ENCODE measurements around the gene DBP. TPM values are rescaled to one million over a fixed set of nuclear protein-coding genes. Genes with fewer than 3 reads are reported as not detected.

DBP gene
- total RNA-seq, 2 experiments from 2014 or later: 10.8 to 13.1 TPM

DNA sequence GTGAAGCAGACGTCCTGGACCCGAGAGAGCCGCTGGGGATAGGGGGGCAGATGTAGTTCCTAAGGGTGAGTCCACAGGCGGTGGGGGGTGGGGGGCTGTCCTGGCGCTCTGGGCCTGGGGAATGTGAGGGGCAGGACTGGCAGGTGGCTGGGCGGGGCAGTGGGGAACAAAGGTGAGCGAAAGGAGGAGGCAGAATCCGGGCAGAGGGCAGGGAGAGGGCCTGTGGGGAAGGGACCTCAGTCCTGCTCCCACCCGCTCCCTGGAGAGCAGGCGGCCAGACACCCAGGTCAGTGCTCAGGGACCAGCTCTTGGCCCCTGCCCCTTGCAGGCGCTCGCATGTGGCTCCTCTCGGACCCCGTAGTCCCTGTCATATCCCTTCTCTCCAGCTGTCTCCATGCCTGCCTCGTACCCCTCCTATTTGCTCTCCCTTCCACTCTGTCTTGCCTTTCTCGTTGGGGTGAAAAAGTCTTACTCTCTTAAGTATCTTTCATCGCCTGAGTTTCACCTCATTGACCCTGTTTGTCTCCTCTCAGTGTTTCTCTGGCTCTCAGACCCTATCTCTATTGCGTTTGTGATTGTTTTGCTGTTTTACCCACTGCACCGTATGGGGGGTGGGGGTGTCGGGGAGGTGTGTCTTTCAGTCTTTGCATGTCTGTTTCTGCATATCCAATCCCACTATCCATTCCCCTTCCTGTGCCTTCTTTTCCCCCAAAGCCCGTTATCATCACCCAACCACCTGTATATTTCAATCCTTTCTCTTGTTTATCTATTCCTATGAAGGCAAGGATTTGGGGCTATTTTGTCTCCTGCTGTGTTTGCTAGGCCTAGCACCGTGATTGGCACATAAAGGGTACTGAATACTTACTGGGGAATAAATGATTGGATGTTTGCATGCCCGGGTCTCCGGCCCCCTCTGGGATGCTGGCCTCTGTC, 12.1 kb downstream of the DBP start:
- ATAC-seq: no peak
- no peaks in the 10 kb centered on the region for H3K27me3 Mint-ChIP-seq
- POLR2A ChIA-PET: interaction anchor here (10.8 kb wide), 1 partner anchor 5 kb away, joined by 154 read pairs; no protein-coding TSS in a partner anchor
- no peaks in the 10 kb centered on the region for H3K9me3 Mint-ChIP-seq
- peaks cover 41% of the 10 kb centered on the region for H3K4me1 Mint-ChIP-seq (ENCODE audit: low read depth)
- peak overlapping the region; percentile 91 for H3K27ac Mint-ChIP-seq
- peak overlapping the region; percentile 73 for H3K4me3 Mint-ChIP-seq
- CTCF ChIA-PET: no interaction called here
- H3K36me3 Mint-ChIP-seq (ENCODE audit: low read depth): peaks cover 22% of the 10 kb centered on the region
- no peak for DNase-seq
- intact Hi-C loops (cut with micrococcal nuclease): no loop called here
- TF ChIP-seq, protein P1, sequence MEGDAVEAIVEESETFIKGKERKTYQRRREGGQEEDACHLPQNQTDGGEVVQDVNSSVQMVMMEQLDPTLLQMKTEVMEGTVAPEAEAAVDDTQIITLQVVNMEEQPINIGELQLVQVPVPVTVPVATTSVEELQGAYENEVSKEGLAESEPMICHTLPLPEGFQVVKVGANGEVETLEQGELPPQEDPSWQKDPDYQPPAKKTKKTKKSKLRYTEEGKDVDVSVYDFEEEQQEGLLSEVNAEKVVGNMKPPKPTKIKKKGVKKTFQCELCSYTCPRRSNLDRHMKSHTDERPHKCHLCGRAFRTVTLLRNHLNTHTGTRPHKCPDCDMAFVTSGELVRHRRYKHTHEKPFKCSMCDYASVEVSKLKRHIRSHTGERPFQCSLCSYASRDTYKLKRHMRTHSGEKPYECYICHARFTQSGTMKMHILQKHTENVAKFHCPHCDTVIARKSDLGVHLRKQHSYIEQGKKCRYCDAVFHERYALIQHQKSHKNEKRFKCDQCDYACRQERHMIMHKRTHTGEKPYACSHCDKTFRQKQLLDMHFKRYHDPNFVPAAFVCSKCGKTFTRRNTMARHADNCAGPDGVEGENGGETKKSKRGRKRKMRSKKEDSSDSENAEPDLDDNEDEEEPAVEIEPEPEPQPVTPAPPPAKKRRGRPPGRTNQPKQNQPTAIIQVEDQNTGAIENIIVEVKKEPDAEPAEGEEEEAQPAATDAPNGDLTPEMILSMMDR (IDR thresholded peaks at IDR 0.05): no peak

DNA sequence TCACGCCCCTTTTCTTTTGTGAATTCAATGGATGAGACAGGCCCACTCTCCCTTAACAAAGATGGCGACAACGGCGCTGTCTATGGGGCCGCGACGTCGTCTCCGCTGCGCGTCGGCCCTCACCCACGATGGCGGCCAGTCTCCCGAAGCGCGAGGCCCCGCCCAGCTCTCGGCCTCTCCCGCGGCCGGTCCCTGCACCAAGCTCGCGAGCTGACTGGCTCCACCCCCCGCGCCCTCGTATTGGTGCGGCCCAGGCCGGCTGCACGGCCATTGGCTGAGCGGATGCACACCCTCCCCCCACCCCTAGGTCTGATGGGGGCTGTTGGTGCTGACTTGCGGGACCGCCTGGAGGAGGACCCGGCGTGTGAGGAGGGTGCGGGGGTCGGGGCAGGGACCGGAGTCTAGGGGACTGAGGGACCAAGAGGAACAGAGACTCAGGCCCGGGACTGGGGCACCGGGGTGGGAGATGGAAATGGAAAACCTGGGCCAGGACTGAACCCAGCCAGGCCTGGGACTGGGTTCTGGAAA, 13.0 kb downstream of the DBP start:
- Mint-ChIP-seq H3K4me1 (ENCODE audit: low read depth) (peaks cover 45% of the 10 kb centered on the region), H3K4me3 (peak overlapping the region; percentile 73), H3K27me3 (no peaks in the 10 kb centered on the region), H3K36me3 (ENCODE audit: low read depth) (peaks cover 28% of the 10 kb centered on the region), H3K9me3 (no peaks in the 10 kb centered on the region), H3K27ac (peak overlapping the region; percentile 91)
- ATAC-seq: peak; percentile 84
- intact Hi-C loops (cut with micrococcal nuclease): no loop called here
- TF ChIP-seq, protein P1 (IDR thresholded peaks at IDR 0.05): no peak
- peak; percentile 98 for DNase-seq
- ChIA-PET CTCF (interaction anchor here (0.8 to 1.2 kb wide), 3 partner anchors 10 to 118 kb away, joined by 3 to 4 read pairs (median 4); no protein-coding TSS in a partner anchor), POLR2A (interaction anchor here (0.8 to 10.8 kb wide), 5 partner anchors 6 to 100 kb away, joined by 3 to 154 read pairs (median 3); no protein-coding TSS in a partner anchor)

GRCh38 chr19:48623556-48624066, 13.6 kb downstream of the DBP start:
- intact Hi-C loops (cut with micrococcal nuclease): no loop called here
- H3K27me3 Mint-ChIP-seq: no peaks in the 10 kb centered on the region
- DNase-seq (no peak), ATAC-seq (no peak)
- TF ChIP-seq, protein P1 (IDR thresholded peaks at IDR 0.05): no peak
- H3K36me3 Mint-ChIP-seq (ENCODE audit: low read depth): peaks cover 30% of the 10 kb centered on the region
- CTCF ChIA-PET: interaction anchor here (0.8 to 1.2 kb wide), 3 partner anchors 10 to 118 kb away, joined by 3 to 4 read pairs (median 4); no protein-coding TSS in a partner anchor
- peak overlapping the region; percentile 91 for H3K27ac Mint-ChIP-seq
- peaks cover 45% of the 10 kb centered on the region for H3K4me1 Mint-ChIP-seq (ENCODE audit: low read depth)
- peak overlapping the region; percentile 73 for H3K4me3 Mint-ChIP-seq
- POLR2A ChIA-PET: interaction anchor here (0.8 to 10.8 kb wide), 5 partner anchors 7 to 101 kb away, joined by 3 to 154 read pairs (median 3); no protein-coding TSS in a partner anchor
- H3K9me3 Mint-ChIP-seq: no peaks in the 10 kb centered on the region

DNA sequence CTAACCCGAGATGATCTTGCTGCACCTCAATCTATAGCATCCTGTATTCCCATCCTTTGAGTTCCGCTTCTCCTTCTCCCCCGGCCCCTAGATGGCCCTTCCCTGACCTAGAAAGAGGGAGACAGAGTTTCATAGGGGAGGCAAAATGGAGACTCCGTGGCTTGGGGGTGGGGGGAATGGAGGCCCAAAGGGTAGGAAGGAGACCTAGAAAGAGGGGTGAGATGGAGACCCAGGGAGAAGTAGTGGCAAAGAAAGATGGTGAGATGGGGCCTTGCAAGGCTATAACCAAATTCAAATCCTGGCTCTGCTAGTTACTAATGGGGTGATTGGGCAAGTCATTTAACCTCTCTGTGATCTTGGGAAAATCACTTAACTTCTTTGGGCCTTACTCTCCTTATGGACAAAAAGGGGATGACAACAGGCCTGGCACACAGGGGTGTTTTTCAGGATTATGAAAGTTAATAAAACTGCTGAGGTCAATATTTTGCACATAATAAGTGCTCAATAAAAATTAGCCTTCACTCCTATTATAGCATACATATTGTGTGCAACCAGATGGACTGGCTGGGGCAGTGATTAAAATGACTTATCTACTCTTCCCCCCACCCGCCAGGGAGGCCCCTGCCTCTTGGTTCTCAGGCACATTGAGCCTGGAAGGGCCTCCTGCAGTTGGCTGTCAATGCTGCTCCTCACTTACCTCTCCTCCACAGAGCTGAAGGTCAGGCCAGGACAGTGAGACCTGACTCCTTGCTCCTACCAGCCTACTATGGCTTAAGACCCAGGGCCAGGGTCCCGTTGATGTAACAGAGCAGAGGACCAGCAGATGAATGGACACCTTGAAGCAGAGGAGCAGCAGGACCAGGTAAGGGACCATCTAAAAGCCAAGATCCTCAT, 17.2 kb downstream of the DBP start:
- CTCF ChIA-PET: interaction anchor here (1.0 to 3.6 kb wide), 3 partner anchors 11 to 286 kb away, joined by 4 to 14 read pairs (median 5); partner anchors contain the start of gene CA11

More for the DNA sequence above, 17.2 kb downstream of the DBP start:
- TF ChIP-seq, protein P1 (IDR thresholded peaks at IDR 0.05): no peak
- Mint-ChIP-seq H3K36me3 (ENCODE audit: low read depth) (peaks cover 62% of the 10 kb centered on the region), H3K9me3 (no peaks in the 10 kb centered on the region), H3K4me3 (peak overlapping the region; percentile 93), H3K27me3 (no peaks in the 10 kb centered on the region), H3K4me1 (ENCODE audit: low read depth) (peaks cover 43% of the 10 kb centered on the region), H3K27ac (peak overlapping the region; percentile 100)
- POLR2A ChIA-PET: interaction anchor here (0.6 to 10.8 kb wide), 11 partner anchors 11 to 254 kb away, joined by 3 to 154 read pairs (median 6); partner anchors contain the start of genes DBP and SPACA4
- DNase-seq (no peak), ATAC-seq (no peak)
- intact Hi-C loops (cut with micrococcal nuclease): no loop called here

Data from activated CD8-positive, alpha-beta T cell treated with anti-CD3 and anti-CD28 coated beads for 36 hours (primary cell).